ENCODE measurements around the gene SPATA17.
A peak's percentile ranks its signal among the peaks of the same experiment; 100 is the strongest.
"Not testable (repeated sequence)": the region's sequence is repeated elsewhere in the genome, so short reads cannot be mapped to it uniquely, and the experiment has no call there.

SPATA17 gene, protein sequence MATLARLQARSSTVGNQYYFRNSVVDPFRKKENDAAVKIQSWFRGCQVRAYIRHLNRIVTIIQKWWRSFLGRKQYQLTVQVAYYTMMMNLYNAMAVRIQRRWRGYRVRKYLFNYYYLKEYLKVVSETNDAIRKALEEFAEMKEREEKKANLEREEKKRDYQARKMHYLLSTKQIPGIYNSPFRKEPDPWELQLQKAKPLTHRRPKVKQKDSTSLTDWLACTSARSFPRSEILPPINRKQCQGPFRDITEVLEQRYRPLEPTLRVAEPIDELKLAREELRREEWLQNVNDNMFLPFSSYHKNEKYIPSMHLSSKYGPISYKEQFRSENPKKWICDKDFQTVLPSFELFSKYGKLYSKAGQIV

DNA sequence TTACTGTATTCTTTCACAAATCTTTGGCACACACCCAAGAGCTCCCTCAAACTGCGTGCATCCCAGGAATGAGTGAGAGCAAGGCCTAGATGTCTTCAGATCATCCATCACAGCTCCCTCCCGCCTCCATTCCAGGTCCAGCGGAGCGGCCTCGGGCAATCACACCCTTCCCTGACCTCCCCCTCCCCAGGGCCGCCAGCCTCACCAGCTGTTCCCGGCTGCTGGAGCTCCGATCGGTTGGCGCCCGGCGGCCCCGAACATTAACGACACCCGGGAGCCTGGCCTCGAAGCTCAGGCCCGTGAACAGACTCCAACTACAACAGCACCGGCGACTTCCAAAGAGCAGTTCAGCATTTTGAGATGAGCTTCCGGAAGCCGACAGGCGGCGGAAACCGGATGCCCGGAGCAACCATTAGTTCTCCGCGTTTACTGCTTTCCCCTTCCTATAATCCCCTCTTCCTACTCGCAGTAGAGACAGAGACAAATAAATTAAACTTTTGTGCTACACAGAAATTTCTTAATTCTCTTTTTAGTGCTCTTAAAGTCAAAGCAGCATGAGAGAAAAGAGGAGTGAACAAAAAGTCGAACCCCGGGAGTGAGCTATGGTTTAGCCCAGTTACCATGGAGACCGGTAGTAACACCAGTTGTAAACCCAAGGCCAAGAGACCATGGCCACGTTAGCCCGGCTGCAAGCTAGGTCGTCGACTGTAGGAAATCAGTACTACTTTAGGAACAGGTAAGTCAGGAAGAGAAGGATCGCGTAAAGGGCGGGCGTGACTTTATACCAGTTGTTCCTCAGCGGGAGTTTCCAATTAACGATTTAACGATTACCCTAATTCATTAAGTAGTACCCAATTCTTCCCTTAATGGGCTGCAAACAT lies at the start of gene SPATA17, which contains the start of gene GPATCH2:
Gene SPATA17, plus strand, starts transcription at position 634 of the 881 bp plus-strand sequence. Its CDS starts 35 bp downstream, at position 669.
Gene GPATCH2, minus strand, starts transcription at position 380 of the 881 bp plus-strand sequence. Its CDS starts 119 bp downstream, at position 261.
- peak; percentile 38 to 53 for DNase-seq (ENCODE audit: low read depth in 2 of 2)

DNA sequence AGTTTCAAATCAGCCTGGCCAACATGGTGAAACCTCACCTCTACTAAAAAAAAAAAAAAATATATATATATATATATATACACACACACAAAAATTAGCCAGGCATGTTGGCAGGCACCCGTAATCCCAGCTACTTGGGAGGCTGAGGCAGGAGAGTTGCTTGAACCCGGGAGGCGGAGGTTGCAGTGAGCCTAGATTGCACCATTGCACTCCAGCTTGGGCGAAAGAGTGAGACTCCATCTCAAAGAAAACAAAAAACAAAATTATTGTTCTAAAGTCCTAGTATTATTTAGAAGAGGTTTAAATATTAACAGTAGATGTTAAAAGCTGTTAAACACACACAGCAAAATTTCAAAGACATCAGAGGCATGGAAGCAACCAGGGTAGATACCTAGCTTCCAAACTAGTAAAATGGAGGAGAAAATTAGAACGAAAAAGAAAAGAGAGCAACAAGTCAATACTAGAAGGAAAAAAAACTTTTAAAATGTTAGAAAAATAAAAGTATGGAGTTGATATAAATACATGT lies 46.8 kb upstream of the SPATA17 start:
- not testable (repeated sequence) for DNase-seq (ENCODE audit: low read depth in 2 of 2)

DNA sequence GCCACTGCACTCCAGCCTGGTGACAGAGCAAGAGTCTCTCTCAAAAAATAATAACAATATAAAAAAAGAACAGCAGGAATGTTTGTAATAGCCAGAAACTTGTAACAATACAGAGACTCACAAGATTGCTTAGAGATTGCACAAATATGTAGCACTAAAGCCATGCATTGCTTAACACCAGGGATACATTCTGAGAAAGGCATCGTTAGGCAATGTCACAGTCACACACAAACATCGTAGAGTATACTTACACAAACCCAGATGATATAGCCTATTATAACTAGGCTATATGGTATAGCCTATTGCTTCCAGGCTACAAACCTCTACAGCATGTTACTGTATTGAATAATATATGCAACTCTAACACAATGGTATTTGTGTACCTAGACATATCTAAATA lies 45.6 kb upstream of the SPATA17 start:
- no peak for DNase-seq (ENCODE audit: low read depth in 2 of 2)

DNA sequence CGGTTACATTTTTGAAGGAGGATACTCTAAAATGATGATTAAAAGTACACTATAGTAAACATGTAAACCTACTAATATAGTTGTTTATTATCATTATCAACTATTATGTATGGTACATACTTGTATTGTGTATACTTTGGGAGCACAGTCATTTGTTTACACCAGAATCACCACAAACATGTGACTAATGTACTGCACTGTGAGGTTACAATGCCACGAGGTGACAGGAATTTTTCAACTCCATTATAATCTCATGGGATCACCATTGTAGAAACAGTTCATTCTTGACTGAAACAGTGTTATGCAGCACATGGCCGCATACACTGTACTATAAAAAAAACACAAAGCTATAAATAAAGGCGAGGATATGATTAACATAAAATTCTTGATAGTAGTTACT lies 44.6 kb upstream of the SPATA17 start:
- no peak for DNase-seq (ENCODE audit: low read depth in 2 of 2)

DNA sequence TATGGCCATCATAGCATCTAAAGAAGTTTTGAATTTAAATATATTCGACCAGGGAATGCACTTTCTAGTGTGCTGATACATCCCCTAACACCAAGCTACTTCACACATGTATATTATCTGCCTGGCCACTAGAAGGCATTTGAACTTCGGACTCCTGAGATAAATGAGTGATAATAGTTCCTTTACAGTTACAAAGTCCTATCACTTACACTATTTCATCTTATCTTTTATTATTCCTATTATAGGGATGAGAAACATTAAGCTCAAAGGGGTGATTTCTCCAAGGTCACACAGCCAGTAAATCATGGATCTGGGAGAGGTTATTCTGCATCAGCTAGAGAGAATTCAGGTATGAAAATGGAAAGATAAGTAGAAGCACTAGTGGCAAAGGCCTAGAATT lies 40.5 kb upstream of the SPATA17 start:
- DNase-seq (ENCODE audit: low read depth in 2 of 2), result no peak

DNA sequence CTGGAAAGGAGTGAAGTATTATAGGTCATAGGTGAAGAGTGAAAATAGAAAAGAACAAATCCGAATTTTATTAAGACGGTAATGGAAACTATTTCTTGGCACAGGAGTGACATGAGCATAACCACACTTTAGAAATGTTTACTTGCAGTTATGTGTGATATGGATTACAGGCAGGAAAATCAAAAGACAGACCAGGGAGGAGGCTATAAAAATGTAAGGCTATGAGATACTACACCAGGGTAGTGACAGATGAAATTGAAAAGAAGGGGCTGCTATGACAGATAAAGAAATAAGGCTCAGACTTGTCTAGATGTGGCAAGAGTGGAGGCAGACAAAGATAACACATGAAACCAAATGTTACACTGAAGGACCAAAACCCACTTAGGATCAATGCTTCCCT lies 32.0 kb upstream of the SPATA17 start:
- DNase-seq (ENCODE audit: low read depth in 2 of 2), result no peak

DNA sequence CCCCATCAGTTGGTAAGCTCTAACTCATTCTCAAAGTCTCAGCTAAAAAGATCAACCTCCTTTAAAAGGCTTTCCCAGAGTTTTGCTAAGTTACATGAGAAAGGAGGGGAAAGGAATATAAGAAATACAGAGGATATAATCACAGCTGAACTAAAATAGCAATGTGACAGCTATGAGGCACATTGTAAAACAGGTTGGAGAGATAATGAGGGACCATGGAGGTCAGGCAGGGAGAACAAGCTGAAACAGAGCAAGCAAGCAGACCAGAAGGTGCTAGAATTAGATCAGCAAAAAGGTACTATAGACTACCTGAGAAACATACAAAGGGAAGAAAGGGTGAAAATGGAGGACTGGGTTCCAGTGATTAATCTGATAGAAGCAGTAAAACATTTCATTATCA lies 28.8 kb upstream of the SPATA17 start:
- DNase-seq (ENCODE audit: low read depth in 2 of 2), result no peak

DNA sequence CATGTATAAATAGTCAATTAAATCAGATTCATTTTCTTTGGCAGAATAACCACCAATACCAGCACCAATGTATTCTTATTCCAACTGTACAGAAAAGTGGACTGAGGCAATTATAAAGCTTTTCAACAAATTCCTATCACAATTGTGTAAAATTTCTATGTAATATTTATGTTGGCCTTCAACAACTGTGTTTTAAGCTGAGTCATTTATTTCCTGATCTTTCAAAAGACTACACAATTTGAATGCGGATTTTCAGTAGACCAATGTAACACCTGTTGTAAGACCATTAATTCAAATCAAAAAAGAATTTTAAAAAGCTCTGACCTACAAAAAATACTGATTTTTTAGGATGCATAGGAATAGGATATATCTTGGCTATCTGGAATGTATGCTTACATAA lies 25.8 kb upstream of the SPATA17 start:
- DNase-seq (ENCODE audit: low read depth in 2 of 2), result no peak

DNA sequence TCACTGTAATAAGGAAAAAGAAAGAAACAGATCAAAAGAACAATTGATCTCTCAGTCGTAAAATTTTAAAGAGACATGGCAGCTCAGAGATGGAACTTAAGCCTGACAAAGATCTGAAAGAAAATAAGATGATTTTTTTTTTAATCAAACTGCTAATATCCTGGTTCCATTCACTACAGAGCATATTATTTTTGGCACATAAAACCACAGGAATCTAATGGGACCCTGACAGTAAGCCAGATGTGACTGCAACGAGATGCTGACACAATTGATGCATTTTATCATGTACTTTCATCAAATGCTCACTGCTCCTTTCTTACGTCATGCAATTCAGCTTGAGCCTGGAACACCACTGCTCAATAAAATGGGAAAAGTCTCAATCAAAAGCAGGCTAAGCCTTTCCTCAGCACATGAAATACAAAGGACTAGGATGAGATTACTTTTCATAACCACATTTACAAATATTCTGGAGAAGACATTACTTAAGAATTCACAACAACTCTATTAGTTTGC lies 16.9 kb upstream of the SPATA17 start:
- no peak for DNase-seq (ENCODE audit: low read depth in 2 of 2)

DNA sequence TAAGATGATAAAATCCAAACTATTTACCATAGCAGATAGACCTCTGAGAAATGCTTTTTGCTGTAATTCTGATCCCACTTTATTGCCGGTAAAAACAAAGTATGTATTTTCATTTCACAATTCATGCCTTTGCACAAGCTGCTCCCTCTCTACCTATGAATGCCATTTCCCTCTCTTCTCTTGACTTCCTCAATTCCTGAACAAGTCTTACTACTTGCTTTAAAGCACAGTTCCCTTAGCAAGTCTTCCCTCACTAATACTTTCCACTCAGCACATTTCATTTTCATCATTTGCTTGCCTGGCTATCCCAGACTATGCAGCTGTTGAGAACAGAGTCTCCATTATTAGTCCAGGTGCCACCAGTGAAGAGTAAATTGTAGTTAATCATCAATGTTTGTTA lies 14.0 kb upstream of the SPATA17 start:
- DNase-seq (ENCODE audit: low read depth in 2 of 2), result no peak

DNA sequence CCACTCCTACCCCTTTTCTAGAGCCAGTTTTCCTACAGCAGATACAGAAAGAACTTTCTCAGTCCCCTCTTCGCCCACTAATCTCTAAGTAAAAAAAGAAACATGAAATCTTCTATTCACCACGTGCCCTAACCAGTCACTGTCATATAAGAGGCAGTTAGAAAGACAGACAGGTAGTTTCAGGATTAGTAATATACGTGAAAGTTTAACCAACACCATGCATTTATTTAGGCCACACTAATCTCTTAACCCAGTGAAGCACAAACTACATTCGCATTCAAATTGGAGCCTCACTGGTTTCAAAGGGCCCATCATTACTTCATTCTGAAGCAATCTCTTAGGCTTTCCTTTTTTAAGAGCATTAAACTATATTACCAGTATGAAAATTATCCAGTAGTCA lies 10.3 kb upstream of the SPATA17 start:
- DNase-seq (ENCODE audit: low read depth in 2 of 2), result no peak

DNA sequence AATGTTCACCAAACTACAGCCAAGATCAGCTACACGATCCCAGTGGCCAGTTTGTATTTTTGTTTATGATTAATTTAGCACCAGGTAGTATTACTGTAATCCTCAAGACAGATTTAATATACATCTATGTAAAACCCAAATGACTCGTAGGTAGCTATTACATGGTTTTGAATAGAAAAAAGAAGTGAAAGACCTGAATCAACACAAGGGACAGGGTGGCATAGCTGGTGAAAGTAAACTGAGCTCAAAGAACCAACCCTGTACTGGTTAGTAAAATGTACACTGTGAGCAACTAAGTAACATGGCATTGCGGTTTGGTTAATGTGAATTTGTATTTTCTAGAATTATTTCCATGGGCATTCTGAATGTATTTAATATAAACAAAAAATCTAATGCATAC lies 9.1 kb upstream of the SPATA17 start:
- DNase-seq (ENCODE audit: low read depth in 2 of 2), result no peak

DNA sequence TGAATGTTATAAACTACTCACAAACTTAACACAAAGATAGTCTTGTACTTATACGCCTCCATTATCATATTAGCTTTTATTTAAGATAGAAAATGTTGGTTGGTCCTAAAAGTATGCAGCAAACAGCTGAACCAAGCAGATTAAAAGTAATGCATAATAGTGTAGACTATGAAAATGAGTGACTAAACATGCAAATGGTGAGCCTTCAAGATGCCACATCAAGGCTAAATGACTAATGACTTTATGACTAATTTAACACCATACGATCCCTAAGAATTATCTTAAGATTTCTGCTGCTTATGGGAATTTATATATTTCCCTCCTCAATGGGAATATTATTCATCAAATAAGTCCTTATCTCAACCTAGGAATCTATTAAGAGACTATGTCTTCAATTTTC lies 4.8 kb upstream of the SPATA17 start:
- no peak for DNase-seq (ENCODE audit: low read depth in 2 of 2)

DNA sequence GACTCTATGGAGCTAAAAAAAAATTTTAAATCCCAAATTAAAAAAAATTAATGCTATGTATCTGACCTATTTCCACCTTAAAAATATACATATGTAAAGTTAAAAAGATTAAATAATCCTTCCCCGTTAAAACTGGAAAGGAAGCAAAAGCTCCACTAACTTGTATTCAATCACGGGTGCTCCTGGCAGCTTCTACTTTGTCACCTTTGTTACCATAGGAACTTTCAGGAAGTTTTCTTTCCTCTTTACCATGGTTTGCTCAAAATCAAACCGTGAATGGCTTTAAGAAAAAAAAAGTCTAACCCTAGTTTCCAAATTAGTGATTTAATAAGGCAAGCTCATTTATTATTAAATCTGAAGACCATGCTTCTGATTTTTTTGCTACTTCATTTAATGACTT lies 3.7 kb upstream of the SPATA17 start:
- DNase-seq (ENCODE audit: low read depth in 2 of 2), result no peak

DNA sequence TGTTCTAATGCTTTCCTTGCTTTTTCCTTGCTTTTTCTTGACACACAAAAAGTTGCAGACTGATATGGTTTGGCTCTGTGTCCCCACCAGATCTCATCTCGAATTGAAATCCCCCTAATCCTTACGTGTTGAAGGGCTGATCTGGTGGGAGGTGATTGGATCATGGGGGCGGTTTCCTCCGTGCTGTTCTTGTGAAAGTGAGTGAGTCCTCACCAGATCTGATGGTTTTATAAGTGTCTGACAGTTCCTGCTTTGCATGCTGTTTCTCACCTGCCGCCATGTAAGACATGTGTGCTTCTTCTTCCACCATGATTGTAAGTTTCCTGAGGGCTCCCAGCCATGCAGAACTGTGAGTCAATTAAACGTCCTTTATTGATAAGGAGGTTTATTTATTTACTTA lies 11.3 kb downstream of the SPATA17 start:
- DNase-seq (ENCODE audit: low read depth in 2 of 2), result no peak

DNA sequence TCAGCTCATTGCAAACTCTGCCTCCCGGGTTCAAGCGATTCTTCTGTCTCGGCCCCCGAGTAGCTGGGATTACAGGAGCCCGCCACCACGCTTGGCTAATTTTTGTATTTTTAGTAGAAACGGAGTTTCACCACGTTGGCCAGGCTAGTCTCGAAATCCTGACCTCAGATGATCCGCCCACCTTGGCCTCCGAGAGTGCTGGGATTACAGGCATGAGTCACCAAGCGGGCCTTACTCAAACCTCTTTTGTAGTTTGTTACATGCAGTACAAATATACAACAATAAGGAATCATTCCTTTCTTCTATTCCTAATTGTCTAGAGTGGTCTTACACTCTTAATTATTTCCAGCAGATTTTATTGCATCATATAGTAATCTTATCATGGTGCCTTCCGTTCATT lies 16.6 kb downstream of the SPATA17 start:
- no peak for DNase-seq (ENCODE audit: low read depth in 2 of 2)

DNA sequence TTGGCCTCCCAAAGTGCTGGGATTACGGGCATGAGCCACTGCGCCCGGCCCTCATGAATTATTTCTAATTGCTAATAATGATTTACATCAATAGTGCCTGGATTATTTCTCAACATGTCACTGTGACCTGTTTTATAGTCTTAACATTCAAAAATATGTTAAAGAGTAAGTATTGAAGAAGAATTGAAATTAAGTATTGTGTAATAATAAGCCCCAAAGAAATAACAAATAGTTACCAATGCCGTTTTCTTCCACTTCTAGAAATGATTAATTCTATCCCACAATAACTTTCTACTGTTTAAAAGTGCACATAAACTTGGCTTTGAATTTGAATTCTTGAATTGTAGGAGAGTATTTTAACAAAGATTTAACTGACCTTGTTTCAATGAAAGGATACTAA lies 19.5 kb downstream of the SPATA17 start:
- no peak for DNase-seq (ENCODE audit: low read depth in 2 of 2)

DNA sequence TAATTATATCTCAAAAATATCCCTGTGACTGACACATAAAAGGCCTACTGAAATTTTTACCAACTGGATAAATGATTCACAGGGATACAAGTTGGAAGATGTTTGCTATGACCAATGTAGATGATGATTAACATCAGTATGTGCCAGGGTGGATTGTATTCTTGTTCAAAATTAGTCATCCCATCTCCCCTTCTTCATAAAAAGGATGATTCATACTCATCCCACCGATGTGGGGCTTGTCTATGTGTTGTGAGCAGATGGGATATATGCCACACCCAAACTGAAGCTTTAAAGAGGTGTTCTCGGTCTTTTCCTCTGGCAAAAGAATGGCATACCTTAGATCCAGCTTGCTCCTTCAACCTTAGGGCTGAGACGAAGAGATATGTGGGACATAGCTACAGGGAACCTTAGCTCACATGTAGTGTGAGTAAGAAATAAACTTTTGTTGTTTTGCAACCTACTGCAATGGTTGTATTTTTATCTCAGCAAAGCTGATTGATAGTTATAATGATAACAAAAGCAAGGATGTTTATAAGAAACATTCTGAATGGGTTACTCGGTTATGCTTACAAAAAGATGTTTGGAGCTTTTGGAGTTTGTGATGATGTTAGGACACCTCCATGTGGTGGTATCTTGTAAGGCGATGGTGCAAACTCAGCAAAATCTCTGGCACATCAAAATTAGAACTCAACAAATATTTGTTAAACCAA lies 29.4 kb downstream of the SPATA17 start:
- no peak for DNase-seq (ENCODE audit: low read depth in 2 of 2)

DNA sequence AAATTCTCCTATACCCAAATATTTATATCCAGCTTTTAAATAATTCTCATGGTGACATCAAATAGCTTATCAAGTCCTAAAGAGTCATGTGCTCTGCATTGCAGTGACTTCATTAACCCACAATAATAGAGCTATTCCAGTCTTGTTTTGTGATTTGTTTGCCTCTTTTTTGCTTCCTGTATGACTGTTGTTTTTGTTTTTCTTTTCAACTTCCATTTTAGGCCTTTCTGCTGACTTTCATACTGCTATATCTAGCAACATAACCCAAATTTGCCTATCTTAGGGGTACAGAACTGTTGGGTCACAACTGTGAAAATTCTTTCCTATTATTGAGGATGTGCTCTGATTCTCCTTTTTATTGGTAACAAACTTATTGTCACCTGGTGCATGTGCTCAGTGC lies 30.3 kb downstream of the SPATA17 start:
- DNase-seq (ENCODE audit: low read depth in 2 of 2), result no peak

DNA sequence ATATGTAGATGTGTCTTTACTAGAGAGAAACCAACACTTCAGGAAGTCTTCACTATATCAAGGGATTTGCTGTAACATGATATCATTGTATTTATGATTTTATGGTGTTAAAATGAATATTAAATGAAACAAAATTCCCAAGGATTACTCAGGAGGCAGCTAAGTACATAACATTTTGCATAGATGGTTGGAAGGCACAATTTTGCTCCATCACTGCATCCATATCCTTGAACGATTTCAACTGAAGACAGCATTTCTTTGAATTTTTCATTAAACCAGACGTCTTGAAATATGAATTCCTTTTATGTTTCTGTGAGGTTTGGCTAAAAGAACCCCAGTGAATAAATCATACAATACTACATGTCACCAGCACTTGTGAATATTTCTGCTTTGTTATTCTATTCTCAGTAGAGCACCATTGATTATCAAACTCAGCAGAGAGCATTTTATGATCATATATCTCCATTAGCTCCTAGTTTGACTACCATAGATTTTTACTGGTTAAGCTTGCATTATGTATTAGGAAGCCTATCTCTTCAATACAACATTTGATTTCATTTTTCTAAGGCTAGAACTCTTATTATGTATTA lies 37.3 kb downstream of the SPATA17 start:
- no peak for DNase-seq (ENCODE audit: low read depth in 2 of 2)

DNA sequence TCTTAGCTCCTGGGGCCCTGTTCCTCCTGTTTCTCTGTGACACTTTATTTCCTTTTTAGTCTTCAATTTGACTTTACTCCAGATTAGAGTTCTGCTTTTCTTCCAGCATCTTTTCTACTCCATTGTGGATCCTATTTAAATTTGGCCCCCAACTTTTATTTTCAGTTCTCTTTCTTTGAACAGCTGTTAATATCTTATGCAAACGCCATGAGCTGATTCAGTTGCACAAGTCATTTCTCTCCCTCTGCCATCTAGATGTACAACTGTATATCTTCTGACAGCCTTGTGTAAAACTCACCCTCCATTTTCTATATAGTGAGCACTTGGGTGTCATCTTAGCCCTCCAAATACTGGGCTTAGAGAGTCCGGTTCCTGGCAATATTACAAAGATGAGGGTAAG lies 42.2 kb downstream of the SPATA17 start:
- DNase-seq (ENCODE audit: low read depth in 2 of 2), result no peak
